ENCODE results near the gene DDN. TPM values are rescaled to one million over a fixed set of nuclear protein-coding genes. Genes with fewer than 3 reads are reported as not detected.

The DDN gene
- polyA plus RNA-seq, 1 experiment: 0.07 TPM

- TF ChIP-seq CTCF (IDR thresholded peaks at IDR 0.05; ENCODE audit: insufficient read depth, low read depth, low read length): no peak
- POLR2A ChIA-PET: no interaction called here
- no peak overlapping the region for H3K4me3 ChIP-seq (ENCODE audit: low read depth, low read length)
- CTCF ChIA-PET: interaction anchor here (0.9 to 3.9 kb wide), 7 partner anchors 9 to 50 kb away, joined by 3 to 33 read pairs (median 4); no protein-coding TSS in a partner anchor
- peaks cover 70% of the 10 kb centered on the region for H3K36me3 ChIP-seq (ENCODE audit: control insufficient read depth, insufficient read depth, low read length)
- no peaks in the 10 kb centered on the region for H3K27me3 ChIP-seq (ENCODE audit: control insufficient read depth, insufficient read depth, low read length)
- DNase-seq (ENCODE audit: low read depth): no peak
These were observed 44.1 kb upstream of the DDN start for GRCh38 chr12:49043241-49043640.

GRCh38 chr12:49041881-49042484 lies 42.8 kb upstream of the DDN start:
- Histone ChIP-seq H3K27me3 (ENCODE audit: control insufficient read depth, insufficient read depth, low read length) (no peaks in the 10 kb centered on the region), H3K36me3 (ENCODE audit: control insufficient read depth, insufficient read depth, low read length) (peaks cover 80% of the 10 kb centered on the region), H3K4me3 (ENCODE audit: low read depth, low read length) (no peak overlapping the region)
- no peak for TF ChIP-seq CTCF (IDR thresholded peaks at IDR 0.05; ENCODE audit: insufficient read depth, low read depth, low read length)
- no peak for DNase-seq (ENCODE audit: low read depth)
- CTCF ChIA-PET: interaction anchor here (2.9 kb wide), 1 partner anchor 16 kb away, joined by 12 read pairs; no protein-coding TSS in a partner anchor
- POLR2A ChIA-PET: no interaction called here

GRCh38 chr12:49041036-49041880 lies 42.1 kb upstream of the DDN start:
- no peak for DNase-seq (ENCODE audit: low read depth)
- Histone ChIP-seq H3K36me3 (ENCODE audit: control insufficient read depth, insufficient read depth, low read length) (peaks cover 79% of the 10 kb centered on the region), H3K4me3 (ENCODE audit: low read depth, low read length) (no peak overlapping the region), H3K27me3 (ENCODE audit: control insufficient read depth, insufficient read depth, low read length) (no peaks in the 10 kb centered on the region)
- no peak for TF ChIP-seq CTCF (IDR thresholded peaks at IDR 0.05; ENCODE audit: insufficient read depth, low read depth, low read length)
- CTCF ChIA-PET: interaction anchor here (2.9 kb wide), 1 partner anchor 17 kb away, joined by 12 read pairs; no protein-coding TSS in a partner anchor
- POLR2A ChIA-PET: no interaction called here

- Histone ChIP-seq H3K4me3 (ENCODE audit: low read depth, low read length) (no peak overlapping the region), H3K36me3 (ENCODE audit: control insufficient read depth, insufficient read depth, low read length) (peaks cover 73% of the 10 kb centered on the region), H3K27me3 (ENCODE audit: control insufficient read depth, insufficient read depth, low read length) (no peaks in the 10 kb centered on the region)
- POLR2A ChIA-PET: no interaction called here
- no peak for TF ChIP-seq CTCF (IDR thresholded peaks at IDR 0.05; ENCODE audit: insufficient read depth, low read depth, low read length)
- no peak for DNase-seq (ENCODE audit: low read depth)
- CTCF ChIA-PET: no interaction called here
These were observed 41.2 kb upstream of the DDN start for GRCh38 chr12:49040364-49040855.
